Measurements from ENCODE around the gene ATF7. TPM values are rescaled to one million over a fixed set of nuclear protein-coding genes. Genes with fewer than 3 reads are reported as not detected.

The ATF7 gene
- total RNA-seq, 1 donor, result 28.6 TPM

DNA sequence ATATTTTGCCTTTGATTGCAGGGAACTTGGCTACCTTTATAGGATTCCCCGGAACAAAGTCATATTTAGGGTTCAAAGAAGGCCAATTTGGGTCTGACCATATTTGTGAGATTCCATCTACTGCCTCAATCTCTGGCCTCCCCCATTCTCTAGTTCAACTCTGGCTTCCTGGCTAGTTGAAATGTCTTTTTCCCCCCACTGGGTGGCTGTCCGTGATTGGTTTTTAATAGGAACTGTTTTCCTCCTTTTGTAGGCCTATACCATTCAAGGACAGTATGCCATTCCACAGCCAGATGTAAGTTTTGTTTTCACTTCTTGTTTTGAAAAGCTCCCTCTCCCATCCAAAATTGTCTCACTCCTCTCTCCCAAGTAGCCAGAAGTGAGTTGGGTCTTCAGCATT is 160.5 kb downstream of the ATF7 start:
- TF ChIP-seq, protein P1, sequence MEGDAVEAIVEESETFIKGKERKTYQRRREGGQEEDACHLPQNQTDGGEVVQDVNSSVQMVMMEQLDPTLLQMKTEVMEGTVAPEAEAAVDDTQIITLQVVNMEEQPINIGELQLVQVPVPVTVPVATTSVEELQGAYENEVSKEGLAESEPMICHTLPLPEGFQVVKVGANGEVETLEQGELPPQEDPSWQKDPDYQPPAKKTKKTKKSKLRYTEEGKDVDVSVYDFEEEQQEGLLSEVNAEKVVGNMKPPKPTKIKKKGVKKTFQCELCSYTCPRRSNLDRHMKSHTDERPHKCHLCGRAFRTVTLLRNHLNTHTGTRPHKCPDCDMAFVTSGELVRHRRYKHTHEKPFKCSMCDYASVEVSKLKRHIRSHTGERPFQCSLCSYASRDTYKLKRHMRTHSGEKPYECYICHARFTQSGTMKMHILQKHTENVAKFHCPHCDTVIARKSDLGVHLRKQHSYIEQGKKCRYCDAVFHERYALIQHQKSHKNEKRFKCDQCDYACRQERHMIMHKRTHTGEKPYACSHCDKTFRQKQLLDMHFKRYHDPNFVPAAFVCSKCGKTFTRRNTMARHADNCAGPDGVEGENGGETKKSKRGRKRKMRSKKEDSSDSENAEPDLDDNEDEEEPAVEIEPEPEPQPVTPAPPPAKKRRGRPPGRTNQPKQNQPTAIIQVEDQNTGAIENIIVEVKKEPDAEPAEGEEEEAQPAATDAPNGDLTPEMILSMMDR (IDR thresholded peaks at IDR 0.05; ENCODE audit: insufficient read depth, low read length), result peak; percentile 9
- H3K4me3 ChIP-seq (ENCODE audit: low read depth, low read length), result no peak overlapping the region
- DNase-seq (ENCODE audit: low read depth), result no peak

DNA sequence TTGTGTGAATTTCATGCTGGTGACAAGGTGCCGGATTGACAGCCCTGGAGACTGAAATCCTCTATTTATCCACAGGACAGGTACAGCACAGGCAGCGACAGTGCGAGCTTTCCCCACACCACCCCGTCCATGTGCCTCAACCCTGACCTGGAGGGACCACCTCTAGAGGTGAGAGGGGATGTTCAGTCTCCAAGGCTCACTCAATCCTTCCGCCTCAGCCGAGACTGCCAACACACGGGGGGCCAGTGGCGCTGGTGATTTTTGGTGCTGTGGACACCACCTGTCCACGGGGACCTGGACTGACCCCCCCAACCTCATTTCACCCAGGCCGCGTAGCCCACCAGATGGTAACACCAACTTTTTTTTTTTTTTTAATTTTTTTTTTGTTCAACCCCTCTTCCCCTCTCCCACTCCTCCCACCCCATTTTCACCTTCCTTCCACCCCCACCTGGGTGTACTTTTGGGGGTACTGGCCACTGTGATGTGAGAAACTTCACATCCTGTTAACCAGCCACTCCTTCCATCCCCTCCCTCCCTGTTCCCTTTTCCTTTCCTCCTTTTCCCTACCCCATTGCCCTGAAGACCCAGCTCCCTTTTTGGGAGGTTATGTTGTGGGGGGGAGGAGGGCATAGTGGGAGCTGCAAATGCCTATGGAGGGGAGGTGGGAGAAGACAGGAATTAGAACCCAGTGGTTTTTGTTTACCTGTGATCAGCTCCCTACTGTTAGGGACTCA is 161.3 kb downstream of the ATF7 start:
- TF ChIP-seq, protein P1 (IDR thresholded peaks at IDR 0.05; ENCODE audit: insufficient read depth, low read length), result no peak
- H3K4me3 ChIP-seq (ENCODE audit: low read depth, low read length), result no peak overlapping the region
- no peak for DNase-seq (ENCODE audit: low read depth)

GRCh38 chr12:53463802-53464560 is 162.2 kb downstream of the ATF7 start:
- TF ChIP-seq, protein P1 (IDR thresholded peaks at IDR 0.05; ENCODE audit: insufficient read depth, low read length), result no peak
- no peak for DNase-seq (ENCODE audit: low read depth)
- H3K4me3 ChIP-seq (ENCODE audit: low read depth, low read length), result no peak overlapping the region

DNA sequence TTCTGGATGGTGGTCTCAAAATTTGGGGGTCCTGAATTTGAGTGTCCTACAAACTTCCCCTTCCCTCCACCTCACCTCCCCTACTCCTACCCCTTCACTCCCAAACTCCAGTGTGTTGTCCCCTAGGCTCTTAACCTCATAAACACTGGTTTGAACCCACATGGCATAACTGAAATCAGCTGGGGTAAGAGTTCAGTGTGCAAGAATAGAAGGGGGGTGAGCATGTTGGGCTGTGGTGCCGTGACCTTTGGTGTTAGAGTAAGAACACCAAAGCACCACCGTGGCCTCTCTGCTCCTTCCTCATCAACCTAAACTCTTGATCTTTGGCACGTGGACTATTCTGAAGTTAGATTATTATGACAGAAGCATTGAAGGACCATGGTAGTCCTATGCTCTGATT is 163.2 kb downstream of the ATF7 start:
- TF ChIP-seq, protein P1 (IDR thresholded peaks at IDR 0.05; ENCODE audit: insufficient read depth, low read length), result no peak
- H3K4me3 ChIP-seq (ENCODE audit: low read depth, low read length), result no peak overlapping the region
- no peak for DNase-seq (ENCODE audit: low read depth)

GRCh38 chr12:53461591-53461990 is 164.6 kb downstream of the ATF7 start:
- H3K4me3 ChIP-seq (ENCODE audit: low read depth, low read length), result no peak overlapping the region
- TF ChIP-seq, protein P1 (IDR thresholded peaks at IDR 0.05; ENCODE audit: insufficient read depth, low read length), result no peak
- DNase-seq (ENCODE audit: low read depth), result no peak

DNA sequence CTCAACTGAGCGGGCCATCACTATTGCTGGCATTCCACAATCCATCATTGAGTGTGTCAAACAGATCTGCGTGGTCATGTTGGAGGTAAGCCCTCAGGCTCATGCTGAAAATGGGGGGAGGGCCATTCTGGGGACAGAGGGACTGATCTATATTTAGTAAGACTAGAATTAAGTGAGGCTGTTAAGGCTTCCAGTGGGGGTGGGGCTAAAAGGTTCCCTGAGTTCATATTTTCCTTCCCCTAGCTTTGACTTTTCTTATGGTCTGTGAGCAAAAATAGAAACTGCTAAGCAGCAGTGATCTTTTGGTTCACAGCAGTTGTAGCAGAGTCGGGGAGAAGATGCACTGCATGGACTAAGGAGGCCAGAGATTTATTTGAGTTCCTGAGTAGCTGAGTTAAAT is 165.1 kb downstream of the ATF7 start:
- H3K4me3 ChIP-seq (ENCODE audit: low read depth, low read length), result no peak overlapping the region
- TF ChIP-seq, protein P1 (IDR thresholded peaks at IDR 0.05; ENCODE audit: insufficient read depth, low read length), result no peak
- no peak for DNase-seq (ENCODE audit: low read depth)
